ENCODE results near the gene GLCE.

GRCh38 chr15:69232144-69232543, 71.7 kb downstream of the GLCE start:
- TF ChIP-seq GATA2 (IDR thresholded peaks at IDR 0.05; ENCODE audit: low read depth, low read length) (no peak), GATA3 (IDR thresholded peaks at IDR 0.05; ENCODE audit: low read depth, low read length) (no peak)

Measured in SH-SY5Y (cell line).